HPDE6-E6E7 (cell line): Measurements from ENCODE around the gene HACE1.
"Not testable (repeated sequence)": the region's sequence is repeated elsewhere in the genome, so short reads cannot be mapped to it uniquely, and the experiment has no call there.

Experiments
- DNase-seq: peaks from one replicate; pipeline ENCODE4 v3.0.0; 2011; ENCODE audit warnings: missing footprints; ENCODE audit errors: extremely low spot score

The HACE1 gene

DNA sequence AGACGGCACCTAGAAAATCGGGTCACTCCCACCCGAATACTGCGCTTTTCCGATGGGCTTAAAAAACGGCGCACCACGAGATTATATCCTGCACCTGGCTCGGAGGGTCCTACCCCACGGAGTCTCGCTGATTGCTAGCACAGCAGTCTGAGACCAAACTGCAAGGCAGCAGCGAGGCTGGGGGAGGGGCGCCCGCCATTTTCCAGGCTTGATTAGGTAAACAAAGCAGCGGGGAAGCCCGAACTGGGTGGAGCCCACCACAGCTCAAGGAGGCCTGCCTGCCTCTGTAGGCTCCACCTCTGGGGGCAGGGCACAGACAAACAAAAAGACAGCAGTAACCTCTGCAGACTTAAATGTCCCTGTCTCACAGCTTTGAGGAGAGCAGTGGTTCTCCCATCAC lies 122.2 kb downstream of the HACE1 start:
- DNase-seq: not testable (repeated sequence)

DNA sequence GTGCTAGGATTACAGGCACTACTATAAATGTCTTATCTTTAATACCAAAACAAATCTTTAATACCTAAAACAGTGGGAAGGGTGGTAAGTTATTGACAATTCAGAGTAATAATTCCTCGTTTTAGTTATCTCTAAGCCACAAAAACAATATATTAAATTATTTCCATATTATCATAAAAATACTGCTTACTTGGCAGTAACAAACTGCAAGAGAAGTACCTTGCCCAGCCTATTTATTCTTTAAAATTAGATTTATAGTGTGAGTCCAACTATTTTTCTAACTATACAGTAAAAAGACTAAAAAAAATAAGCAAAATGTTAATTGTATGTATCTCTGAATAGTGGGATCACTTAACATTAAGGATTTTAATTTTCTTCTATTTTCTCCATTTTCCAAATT lies 123.2 kb downstream of the HACE1 start:
- DNase-seq: no peak

DNA sequence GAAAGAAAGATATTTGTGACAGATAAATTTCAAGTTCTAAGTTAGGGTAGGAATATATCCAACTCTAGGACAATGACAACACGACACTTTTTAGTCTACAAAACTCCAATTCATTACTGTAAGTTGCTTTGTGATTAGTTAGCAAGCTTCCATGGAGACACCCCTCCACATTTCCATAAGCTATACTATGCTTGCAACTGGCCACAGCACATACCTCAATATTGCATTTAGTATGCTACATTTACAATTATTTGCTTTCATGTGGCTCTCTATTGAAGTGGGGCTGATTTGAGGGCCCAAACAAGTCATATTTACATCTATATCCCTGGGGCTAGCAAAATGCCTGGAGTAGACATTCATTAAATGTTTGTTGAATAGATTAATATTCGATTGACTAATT lies 129.3 kb downstream of the HACE1 start:
- DNase-seq: no peak

DNA sequence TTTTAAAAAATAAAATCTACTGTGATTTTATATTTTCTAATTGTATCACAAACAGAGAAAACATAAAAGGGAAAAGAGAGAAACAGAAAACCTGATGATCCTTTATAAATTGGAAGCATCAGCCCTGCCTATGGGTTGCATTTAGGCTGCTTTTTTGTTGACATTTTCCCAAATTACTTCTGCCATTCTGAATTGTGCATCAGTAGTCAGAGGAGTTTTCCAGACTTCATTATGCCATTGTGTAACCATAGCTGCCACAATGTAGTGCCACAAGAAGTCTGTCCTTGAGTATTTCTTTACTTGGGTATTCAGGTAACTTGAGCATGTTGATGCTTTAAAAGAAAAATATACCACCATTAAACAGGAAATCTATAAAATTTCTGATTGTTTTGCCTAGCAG lies 130.3 kb downstream of the HACE1 start:
- no peak for DNase-seq

DNA sequence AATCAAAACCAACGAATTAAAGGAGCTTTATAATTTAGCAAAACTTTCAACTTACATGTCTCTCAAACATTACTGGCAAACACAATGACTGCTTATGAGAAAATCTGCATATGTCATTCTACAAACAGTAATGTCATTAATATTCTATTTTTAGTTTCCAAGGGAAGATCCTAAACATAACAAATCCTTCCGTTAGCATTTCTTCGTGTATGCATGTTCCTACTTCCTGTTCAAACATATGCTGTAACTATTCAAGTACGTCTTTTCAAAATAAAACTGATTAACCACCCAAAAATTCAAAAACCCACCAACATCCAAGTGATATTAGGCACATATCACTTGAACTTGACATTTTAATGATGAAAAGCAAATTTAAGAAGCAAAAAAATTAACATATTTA lies 131.3 kb downstream of the HACE1 start:
- DNase-seq: no peak

DNA sequence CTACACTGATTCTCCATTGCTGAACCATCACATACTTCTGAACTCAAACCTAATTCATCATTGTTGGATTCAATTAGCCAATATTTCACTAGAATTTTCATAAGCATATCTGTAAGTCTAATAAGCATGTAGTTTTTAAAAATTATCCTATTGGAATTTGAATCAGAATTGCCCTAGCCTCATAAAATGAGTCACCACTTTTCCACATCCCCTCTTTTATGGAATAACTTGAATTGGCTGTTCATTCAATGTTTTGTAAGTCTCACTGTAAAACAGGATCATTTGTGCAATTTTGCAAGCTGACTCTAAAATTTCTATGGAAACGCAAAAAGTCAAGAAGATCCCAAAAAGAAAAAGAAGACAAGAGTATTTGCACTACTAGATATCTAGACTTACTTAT lies 141.0 kb downstream of the HACE1 start:
- no peak for DNase-seq

DNA sequence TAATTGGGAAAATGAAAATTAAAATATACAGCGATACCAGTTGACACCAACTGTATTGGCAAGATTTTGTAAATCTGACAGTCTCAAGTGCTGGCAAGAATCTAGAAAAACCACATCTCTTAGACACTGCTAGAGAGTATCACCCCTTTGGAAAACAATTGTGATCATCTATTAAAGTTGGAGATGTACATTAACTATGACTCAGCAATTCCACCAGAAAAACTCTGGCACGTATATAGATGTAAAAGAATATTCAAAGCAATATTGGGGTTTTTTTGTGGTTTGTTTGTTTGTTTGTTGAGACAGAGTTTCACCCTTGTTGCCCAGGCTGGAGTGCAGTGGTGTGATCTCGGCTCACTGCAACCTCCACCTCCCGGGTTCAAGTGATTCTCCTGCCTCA lies 142.9 kb downstream of the HACE1 start:
- DNase-seq: no peak

DNA sequence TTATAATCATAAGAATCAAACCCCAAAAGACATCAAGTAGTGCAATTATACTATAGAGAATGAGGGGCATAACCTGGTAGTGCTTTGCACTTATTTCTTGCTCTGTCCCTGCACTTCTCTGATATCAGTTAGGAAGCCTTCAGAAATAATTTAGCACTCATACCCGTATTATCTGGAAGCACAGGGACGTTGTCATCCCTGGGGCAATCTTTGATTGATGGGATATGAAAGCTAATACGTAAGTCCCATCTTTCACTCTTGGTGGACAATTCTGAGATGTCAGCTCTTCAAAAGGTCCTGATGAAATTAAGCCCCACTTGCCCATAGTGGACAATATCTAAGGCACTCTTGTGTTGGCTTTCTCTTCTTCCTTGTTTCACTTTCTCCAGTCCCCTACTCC lies 144.9 kb downstream of the HACE1 start:
- DNase-seq: no peak

DNA sequence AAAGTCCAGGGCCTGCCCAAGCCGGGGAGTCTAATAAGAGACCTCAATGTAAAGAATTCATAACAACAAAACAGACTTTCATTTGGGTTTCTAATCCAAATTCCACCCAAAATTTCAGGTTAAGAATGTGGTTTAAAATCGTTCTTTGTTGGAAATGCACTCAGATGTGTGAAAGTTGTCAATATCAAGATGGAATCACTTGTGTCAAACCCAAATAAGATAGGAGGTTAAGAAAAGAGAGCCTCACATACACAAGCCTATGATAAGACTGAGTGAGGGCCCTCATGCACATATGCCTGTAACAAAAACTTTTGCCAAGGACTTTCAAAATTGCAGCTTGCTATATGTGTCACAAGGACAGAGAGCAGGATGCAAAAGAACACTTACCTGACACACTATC lies 145.7 kb downstream of the HACE1 start:
- no peak for DNase-seq

DNA sequence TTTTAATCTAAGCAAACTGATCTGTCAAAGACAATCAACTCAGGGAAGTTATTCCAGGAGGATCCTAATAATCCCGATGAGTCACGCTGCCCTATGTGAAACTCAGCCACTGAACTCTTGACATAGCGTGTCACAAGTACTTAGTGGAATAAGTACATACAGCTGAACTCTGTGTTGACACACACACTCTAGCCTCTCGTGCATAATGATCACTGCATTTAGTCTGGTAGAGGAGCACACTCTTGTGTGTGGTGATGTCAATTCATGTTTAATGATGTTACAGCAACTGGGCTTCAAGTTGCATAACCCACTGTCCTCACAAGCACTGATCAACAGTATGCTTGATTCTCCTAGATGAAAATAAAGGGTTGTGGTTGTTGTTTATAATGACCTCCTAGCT lies 148.3 kb downstream of the HACE1 start:
- peak; percentile 33 for DNase-seq

DNA sequence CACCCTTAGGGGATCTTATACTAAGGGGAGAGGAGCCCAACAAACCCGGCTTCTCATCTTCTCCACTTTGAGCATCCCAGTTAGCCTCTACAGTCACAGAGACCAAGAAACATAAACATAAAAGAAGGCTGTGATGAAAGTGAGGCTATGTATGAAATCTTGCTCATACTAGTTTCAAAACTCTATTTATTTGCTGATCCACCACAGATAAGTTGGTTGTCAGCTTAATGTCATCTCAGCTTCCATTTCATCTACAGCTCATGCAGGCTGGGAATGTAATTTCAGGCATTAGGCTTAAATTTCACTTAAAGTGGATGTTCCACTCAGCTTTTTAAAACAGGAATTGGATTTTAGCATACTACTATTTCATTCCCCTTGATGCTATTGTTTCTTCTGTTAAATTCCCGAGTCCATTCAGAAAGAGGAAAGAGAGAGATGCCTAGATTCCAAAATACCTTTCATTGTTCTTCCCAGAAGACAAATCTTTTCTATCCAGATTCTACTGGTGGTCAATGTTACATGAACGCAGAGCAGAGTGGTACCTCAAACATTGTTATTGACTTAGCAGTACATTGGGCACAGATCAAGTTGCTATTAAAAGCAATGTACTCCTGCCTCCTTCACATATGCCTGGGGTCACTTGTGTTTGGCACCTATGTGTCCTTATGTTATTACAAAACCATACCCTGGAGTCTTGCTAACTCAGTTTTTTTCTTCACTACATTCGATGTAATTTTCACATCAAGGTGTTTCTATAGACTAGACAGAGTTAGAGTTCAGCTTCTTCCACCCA lies 149.0 kb downstream of the HACE1 start:
- DNase-seq: no peak

DNA sequence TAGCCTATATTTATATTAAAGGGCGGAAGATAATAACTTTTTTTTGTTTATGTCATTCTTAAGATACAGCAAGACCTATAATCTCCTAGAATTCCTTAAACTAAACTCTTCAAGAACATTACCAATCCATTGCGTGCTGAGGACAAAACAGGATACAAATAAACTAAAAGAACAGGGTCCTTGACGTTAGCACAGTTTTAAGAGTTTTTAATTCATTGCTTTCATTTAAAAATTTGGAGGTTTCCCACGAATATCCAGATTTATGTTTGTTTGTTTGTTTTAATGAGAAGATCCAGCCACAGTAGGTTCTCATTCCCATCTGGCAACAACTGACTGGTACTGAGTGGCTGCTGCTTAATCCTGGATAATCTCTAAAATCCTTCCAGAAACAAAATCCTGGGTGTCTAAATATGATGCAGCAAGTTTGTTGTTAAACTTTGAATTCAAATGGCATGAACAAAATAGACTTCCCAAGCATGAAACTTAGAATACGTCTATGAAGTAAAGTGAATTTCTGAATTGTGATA lies 153.7 kb downstream of the HACE1 start:
- no peak for DNase-seq

DNA sequence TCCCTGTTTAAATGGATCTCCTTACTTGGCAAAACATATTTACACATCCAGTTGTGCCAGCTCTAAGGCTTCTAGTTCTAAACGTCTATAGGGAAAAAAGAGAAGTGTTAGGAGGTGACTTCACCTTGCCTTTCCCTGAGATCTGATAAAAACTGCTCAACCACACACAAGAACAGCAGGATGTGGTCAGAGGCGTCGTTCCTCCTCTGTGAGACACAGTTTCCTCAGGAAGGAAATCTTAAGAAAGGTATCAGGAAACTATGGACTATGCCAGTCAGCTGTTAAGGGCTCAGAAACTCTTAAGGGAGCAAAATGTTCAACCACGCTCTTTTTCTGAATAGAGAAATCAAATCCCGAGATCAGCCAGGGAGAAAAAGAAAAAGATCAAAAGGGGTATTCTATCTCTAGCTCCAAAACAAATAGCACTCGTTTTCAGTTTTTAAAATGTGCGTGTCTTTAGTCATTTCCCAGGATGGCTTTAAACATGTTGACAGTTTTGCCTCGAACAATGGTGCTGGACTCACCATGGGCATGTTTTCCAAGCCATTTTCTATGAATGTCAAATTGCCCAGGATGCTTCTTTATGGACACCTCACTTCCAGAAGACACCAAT lies 154.5 kb downstream of the HACE1 start:
- peak; percentile 21 for DNase-seq

DNA sequence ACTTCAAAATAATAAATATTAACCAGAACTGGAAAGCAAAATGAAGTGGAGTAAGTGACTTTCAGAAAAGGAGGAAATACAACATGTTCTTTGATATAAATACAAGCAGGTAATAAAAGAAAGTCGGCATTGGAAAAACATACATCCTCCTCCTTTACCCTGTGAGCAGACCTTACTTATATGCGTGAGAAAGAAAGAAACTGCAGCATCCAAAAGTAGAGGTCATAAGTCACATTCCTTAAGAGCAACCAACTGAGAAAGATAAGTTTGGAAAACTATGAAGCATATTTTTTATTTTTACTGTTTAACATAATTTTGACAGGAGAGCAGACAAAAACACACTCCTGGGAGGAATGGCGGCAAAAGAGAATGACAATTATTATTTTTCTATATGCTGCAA lies 155.5 kb downstream of the HACE1 start:
- DNase-seq: no peak

DNA sequence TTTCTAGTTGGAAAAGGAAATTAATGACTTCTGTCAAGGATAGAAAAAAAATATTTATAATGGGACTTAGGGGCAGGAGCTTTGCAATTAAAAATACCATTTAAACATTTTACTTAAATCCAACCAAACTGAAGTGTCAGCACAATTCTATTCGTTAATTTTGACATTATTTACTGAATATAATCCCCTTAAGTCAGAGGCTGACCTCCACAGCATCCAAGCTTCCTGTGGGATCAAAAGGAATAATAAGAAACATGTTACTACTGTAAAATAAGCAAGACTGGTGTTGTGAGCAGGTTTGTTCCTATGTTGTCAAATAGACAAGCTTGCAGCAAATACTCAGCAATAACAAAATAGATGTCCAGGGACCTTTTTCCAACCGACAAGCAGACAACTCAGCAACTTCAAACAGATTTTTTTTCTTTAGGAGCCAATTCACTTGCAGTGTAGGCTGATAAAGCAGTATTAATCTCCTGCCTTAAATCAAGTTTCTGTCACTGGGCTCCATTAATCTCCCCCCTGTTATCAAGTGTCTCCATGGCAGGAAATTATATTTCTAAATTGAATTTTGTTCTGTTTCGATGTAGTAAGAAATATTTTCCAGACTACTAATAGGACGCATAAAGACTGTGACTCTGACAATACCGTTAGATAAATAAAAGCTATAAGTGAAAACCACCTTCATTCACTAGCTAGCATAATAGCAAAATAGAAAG lies 157.4 kb downstream of the HACE1 start:
- no peak for DNase-seq

DNA sequence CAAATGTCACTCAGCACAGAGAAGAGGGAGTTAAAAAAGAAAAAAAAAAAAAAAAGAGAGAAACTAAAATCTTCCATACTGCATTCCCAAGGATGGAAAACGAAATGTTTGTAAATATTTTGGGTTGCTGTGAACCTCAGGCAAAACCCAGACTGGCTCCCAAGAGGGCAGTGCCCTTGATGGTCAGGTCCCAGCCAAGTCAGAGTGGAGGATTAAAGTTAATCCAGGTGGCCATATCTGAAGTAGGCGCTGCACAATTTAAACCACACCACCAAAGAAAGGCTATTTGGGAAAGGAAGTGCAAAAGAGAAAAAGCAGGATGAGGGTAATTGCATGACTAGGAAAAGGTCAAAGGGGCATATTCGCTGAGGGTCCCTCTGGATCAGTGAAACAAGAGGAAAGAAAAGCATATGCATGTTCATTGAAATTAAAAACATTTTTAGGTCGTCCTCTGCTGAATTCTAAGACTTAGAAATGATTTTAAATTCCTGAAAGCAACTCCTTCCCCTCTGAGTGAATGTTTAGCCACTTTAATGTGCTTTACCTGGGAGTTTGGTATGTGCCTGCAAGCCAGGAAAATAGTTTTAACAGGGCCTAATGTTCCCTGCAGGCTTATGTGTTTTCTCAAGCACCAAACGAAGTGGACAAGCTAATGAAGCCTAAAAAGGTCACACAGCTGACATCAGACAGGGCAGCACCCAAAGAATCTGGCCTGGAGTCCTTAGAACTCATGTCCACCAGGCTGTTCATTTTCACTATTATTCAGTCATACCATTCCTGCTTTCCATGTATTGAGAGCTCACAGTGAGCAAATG lies 159.1 kb downstream of the HACE1 start:
- DNase-seq: no peak

DNA sequence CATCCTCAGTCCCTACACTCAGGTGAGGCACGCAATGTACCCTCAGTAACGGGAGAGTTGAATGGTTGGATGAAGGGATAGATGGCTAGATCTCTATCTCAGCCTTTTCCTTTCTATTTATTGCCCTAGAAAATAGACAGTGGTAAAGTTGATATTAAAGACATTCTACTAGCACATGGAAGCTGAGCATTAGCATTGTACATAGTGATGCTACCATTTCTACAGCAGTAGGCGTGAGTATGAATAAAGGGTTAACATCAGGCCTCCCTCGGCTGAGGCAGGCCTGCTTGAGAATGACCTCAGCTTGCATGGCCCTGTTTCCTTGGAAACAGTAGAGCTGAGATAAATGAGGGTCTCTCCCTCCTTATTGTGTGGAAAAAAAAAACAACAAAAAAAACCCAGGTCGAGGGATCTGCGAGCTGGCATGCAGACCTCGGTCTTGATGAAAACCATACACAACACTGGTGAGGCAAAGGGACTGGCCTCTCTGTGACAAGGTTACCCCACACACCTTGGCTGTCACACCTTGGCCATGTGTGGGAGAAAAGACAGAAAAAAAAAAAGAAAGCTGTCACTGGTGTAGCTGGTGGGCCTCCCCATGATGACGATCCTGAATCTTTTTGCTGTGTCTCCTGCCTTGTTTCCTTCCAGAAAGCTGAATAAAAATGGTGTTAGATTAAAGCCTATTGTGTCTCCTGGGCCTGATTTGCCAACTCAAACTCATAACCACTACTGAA lies 160.0 kb downstream of the HACE1 start:
- DNase-seq: no peak

DNA sequence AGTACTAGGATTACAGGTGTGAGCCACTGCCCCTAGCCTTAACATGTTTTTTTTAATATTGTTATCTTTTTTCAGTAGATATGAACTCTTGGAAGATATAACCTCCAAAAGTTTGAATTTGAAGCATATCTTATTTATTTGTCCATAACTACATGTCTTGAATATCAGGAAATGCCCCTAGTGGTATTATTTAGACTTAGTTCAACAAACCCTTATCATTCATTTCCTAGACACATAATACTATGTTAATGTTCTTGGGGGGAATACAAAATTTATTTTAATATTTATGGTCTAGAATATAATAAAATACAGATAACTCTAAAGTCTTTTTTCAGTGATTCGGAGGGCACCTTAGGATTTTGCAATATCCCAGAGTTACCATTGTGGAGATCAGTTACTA lies 160.7 kb downstream of the HACE1 start:
- no peak for DNase-seq

DNA sequence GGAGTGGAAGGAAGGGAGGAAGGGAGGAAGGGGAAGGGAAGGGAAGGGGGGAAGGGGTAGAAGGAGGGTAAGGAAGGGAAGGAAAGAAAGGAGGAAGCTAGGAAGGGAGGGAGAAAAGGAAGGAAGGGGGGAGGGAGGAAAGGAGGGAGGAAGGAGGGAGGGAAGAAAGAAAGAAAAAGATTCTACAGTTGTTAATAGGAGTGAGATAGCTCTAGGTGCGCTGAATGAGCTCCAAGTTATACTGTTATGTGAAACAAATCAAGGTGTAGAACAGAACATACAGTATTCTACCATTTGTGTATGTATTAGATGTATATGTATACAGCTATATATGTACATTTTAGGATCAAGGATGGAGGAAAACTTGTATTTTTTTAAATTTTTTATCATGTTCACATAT lies 167.7 kb downstream of the HACE1 start:
- DNase-seq: no peak

DNA sequence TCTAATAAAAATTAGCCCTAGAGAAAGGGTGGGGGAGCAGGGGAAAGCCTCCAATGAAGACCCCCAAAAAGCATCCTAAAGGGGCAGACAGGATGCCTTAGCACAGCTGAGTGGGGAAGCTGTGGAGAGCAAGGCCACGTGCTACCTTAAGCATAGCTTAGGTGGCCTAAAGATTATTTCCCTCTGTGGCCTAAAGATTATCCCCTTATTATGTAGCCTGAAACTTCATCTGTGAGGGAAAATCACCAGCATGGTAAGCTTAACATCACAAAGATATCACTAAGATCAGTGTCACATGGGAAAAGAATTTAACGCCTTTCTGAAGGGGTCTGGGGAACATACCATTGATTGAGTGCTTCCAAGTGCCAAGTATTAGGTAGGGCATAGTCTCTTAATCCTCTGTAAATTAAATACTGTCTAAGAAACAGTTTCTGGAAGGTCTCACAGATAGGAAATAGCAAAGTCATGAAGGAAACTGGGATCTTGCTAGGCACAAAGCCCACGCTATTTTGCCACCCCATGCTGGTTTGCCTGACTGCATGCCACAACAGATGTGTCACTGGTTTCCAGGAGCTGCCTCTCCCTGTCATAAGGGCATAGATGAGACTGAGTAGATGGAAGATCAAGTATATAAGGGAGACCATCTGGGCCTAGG lies 170.0 kb downstream of the HACE1 start:
- peak; percentile 17 for DNase-seq
